ENCODE data around the gene RAB35.

DNA sequence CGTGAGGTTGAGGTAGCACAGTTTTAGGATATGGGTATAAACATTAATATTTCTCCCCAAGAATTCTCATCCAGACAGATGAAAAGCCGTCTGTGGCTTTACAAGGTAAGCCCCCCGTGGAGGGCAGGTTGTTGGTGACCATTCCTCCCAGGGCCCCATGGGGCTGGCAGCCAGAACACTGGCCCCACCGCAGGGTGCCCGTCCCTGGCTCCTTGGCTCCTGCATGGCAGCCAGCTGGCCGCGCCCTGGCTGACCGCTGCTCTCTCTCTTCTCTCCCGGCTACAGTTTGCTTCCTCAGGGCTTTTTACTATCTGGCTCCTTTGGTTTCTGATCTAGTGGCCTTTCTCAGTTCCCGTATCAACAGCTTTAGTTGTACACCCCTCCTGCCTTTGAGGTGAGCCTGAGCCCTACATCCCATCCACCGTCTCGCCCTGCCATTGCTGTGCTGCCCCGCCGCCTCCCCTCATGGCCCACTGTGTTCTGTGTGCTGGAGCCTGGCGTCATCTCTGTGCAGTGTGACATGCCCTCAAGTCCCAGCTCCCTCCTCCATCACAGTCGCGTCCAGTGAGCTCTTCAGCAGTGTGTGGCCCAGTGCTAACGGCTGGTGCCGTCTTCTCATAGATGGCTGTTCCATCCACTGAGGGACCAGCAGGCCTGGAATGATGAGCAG, 25.8 kb downstream of the RAB35 start:
- TF ChIP-seq REST (IDR thresholded peaks at IDR 0.05; ENCODE audit: insufficient read depth in 1 of 2, low read depth in 2 of 2, low read length in 2 of 2) = no peak
- TF ChIP-seq SIN3A (IDR thresholded peaks at IDR 0.05; ENCODE audit: borderline replicate concordance, insufficient read depth, low read length) = no peak
- TF ChIP-seq TAF1 (IDR thresholded peaks at IDR 0.05; ENCODE audit: borderline replicate concordance, insufficient read depth, low read length) = no peak

Measured in PFSK-1 (cell line).